MM.1S (cell line): ENCODE measurements around the gene PDCD1.

Source experiments
- EZH2 ChIP-seq: fragments of 300-600 bp; sonication (generic); optimal IDR thresholded peaks from 2 replicates; pipeline ENCODE3; 2017; ENCODE audit warnings: low read depth, mild to moderate bottlenecking, antibody characterized with exemption, low read length, mixed read lengths
- TF ChIP-seq, protein P1 (sequence below): fragments of 300-600 bp; sonication (generic); IDR thresholded peaks from 2 replicates; pipeline ENCODE4 v1.5.1; 2016; ENCODE audit warnings: antibody characterized with exemption, low read length, mixed read lengths

GRCh38 chr2:241808721-241809382 is 49.8 kb downstream of the PDCD1 start, which contains the start of gene NEU4:
- no peak for TF ChIP-seq EZH2
- TF ChIP-seq, protein P1, sequence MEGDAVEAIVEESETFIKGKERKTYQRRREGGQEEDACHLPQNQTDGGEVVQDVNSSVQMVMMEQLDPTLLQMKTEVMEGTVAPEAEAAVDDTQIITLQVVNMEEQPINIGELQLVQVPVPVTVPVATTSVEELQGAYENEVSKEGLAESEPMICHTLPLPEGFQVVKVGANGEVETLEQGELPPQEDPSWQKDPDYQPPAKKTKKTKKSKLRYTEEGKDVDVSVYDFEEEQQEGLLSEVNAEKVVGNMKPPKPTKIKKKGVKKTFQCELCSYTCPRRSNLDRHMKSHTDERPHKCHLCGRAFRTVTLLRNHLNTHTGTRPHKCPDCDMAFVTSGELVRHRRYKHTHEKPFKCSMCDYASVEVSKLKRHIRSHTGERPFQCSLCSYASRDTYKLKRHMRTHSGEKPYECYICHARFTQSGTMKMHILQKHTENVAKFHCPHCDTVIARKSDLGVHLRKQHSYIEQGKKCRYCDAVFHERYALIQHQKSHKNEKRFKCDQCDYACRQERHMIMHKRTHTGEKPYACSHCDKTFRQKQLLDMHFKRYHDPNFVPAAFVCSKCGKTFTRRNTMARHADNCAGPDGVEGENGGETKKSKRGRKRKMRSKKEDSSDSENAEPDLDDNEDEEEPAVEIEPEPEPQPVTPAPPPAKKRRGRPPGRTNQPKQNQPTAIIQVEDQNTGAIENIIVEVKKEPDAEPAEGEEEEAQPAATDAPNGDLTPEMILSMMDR: no peak
